CD4-positive, alpha-beta T cell treated with Interleukin-17A for 1 hour (primary cell): ENCODE results near the gene NR2F1-AS1.

ENCODE experiments used
- DNase-seq: peaks from one replicate; pipeline ENCODE4 v3.0.0-alpha.2; 2020

Gene NR2F1-AS1

GRCh38 chr5:93589152-93589828, 8.3 kb upstream of the NR2F1-AS1 start:
- no peak for DNase-seq

GRCh38 chr5:93588352-93589151, 7.5 kb upstream of the NR2F1-AS1 start:
- no peak for DNase-seq

DNA sequence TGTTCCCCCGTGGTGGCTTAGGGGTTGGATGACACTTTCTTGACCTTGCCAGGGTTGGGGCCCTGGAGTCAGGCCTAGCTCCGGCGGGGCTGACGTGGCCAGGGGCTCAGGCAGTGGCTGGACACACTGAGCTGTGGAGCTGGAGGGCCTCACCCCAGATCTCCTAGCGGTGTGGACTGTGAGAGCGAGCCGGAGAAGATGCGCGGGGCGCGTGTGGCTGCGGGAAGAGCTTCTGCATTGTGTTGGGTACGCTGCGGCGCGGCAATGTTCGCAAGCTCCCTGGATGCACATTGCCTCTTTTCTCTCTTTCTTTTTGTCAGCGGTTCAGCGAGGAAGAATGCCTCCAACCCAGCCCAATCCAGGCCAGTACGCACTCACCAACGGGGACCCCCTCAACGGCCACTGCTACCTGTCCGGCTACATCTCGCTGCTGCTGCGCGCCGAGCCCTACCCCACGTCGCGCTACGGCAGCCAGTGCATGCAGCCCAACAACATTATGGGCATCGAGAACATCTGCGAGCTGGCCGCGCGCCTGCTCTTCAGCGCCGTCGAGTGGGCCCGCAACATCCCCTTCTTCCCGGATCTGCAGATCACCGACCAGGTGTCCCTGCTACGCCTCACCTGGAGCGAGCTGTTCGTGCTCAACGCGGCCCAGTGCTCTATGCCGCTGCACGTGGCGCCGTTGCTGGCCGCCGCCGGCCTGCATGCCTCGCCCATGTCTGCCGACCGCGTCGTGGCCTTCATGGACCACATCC, 6.8 kb upstream of the NR2F1-AS1 start:
- no peak for DNase-seq

DNA sequence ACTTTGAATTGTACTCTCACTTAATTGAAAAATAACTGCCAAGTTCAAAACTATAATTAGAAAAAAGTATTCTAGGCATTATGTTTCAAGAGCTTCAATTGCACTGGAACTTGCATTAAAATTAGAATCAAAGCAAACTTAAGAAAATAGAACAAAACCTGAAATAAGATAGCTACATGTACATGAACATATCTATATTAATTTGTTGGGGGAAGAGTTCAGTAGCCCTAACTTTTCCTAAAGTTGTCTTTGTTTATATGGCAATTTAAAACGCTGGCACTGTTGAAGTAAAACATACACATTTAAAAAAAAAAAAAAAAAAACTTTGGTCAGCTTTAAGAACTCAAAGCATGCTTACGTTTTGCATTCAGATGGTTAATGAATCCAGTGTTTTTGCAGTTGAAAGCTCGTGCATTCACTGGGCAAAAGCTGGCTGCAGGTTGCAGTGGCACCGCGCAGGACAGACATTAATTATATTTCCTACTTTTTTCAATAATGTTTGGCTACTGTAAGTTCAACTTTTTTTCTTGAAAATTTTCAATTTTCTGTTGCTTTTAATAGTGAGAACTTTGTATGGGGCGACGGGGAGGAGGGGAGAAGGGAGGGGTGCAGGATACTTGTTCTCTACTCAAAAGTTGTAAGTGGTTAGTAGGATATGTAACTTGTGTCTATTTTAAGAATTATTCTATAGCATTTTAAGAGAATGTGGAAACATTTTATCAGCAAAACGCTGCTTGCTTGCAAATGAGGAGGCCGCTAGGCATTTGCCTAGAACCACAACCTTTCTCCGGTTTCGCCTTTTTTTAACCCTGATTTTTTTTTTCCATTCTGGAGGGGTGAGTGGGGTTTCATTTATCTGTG, 5.9 kb upstream of the NR2F1-AS1 start:
- no peak for DNase-seq

- no peak for DNase-seq
Observed at GRCh38 chr5:93585767-93586385, 4.9 kb upstream of the NR2F1-AS1 start.

DNA sequence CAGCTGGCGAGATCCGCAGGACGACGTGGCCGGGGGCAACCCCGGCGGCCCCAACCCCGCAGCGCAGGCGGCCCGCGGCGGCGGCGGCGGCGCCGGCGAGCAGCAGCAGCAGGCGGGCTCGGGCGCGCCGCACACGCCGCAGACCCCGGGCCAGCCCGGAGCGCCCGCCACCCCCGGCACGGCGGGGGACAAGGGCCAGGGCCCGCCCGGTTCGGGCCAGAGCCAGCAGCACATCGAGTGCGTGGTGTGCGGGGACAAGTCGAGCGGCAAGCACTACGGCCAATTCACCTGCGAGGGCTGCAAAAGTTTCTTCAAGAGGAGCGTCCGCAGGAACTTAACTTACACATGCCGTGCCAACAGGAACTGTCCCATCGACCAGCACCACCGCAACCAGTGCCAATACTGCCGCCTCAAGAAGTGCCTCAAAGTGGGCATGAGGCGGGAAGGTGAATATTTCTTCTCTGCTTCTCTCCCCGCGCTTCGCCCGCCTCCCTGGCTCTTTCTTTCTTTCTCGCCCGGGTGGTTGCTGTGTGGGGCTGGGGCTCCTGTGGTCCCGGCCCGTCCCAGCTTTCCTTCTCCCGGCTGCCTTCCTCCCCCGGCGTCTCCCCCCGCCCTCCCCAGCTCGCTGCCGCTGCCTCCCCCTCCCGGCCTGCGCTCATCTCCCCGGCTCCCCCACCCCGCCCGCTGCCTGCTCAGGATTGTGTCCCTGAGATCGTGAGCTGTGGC, 4.2 kb upstream of the NR2F1-AS1 start:
- no peak for DNase-seq

DNA sequence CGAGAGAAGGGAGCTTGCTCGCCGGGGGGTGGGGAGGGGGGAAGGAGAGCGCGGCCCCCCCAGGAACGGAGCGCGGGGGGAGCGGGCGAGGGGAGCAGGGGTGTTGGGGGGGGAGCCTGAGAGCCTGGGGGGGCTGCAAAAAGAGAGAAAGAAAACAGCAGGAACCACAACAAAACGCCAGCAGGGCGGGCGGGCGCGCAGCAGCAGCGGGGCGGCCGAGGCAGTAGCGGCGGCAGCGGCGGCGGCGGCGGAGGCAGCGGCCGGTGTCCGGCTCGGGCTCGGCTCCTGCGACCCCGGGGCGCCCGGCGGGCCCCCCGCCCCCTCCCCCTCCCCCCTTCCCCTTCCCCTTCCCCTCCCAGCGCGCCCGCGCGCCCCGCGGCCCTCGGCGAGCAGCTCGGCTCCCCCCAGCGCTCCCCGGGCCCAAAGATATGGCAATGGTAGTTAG, 3.6 kb upstream of the NR2F1-AS1 start:
- DNase-seq, result no peak

DNA sequence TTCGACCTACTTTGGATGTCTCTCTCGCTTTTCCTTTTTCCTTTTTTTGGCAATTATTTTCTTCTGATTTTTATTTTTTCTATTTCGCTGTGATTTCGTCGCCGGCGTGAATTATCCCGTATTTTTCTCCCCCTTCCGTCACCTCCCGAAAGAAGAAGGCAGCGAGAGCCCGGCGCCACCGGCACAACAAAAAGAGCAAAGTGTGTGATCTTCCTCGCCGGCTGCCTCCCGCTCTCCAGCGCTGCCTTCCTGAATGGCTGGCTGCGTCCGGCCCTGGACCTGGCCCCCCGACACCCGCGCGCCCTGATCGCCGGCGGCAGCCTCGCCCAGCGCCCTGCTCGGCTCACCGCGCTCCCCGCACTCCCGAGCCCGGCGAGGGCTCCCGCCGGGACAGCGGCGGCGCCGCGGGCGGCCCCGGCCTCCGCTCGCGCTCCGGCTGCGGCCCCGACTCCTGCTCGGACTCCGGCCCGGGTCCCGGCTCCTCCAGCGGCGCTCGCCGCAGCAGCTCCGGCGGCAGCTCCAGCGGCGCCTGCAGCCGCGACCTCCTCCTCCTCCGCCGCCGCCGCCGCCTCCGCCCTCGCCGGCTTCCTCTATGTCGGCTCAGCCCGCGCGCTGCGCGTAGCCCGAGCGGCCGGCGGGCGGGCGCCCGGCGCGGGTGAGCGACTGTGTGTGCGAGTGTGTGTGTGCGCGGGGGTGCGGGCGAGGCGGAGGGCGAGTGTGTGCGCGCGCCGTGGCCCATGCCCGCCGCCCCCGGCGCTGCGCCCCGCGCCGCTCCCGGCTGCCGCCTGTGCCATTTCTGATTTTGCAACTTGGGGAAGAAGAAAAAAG, 3.0 kb upstream of the NR2F1-AS1 start:
- DNase-seq, result peak; percentile 35

GRCh38 chr5:93583439-93583767, 2.4 kb upstream of the NR2F1-AS1 start:
- DNase-seq, result no peak

- DNase-seq, result no peak
Observed at GRCh38 chr5:93582677-93583438, 1.8 kb upstream of the NR2F1-AS1 start, which contains the start of gene NR2F1. Gene NR2F1 (plus strand): TSS chr5:93583222. CDS start chr5:93585024, 1,802 bp downstream.

GRCh38 chr5:93582167-93582462, 1.1 kb upstream of the NR2F1-AS1 start:
- DNase-seq, result no peak

DNA sequence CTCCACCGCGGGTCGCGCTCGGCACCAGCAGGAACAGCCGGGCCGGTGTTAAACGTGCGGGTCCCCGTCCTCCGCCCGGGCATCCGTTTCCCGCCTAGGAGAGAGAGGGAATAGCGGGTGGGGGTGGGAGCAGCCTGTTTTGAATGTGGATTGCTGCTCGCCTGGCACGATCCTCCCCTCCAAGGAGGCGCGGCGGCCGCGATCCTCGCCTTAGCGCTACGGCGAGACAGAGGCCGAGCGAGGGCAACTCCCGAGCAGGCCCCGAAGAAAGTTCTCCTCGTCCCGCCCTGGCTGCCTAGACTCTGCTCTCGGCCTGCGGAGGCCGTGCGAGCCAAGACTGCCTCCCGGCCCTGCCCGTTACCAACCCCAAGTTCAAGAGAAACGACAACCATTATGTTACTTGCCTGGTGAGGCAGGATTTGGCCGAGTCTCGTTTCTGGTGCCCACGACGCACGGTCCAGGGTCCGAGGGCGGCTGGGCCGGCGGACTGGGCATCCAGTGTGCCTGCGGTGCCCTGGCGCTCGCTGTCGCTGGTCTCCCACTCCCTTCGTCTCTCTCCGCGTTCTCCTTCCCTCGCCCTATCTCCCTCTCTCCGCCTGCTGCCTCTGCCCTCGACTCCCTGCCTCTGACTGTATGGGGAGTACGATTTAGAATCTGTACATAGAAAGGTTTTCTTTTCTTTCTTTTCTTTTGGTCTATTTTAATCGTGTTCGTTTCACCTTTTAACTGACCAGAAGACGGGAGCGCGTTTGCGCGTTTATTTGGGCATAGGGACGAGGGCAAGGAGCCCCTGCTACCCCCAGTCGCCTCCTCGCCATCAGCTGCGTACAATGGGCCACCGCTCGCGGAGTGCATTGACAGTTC, 724 bp downstream of the NR2F1-AS1 start:
- no peak for DNase-seq

DNA sequence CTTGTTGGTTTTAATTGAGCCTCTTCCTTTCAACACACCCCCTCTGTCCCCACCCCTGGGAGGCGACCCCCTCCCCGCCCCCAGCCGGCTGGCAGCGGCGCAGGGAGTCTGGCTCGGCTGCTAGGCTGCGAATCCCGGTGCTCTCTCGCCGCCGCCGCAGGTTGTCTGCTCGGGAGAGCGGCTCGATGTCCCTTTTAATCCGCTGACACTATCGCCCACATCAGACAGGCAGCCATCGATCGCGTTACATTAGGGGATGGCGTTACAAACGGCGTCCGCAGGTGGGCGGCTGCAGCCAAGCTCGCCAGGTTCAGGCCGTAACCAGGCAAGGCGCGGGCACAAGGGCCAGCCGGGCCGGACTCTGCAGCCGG, 1.3 kb downstream of the NR2F1-AS1 start:
- no peak for DNase-seq

- no peak for DNase-seq
Observed at GRCh38 chr5:93578813-93579691, 2.0 kb downstream of the NR2F1-AS1 start.

GRCh38 chr5:93577854-93578812, 2.9 kb downstream of the NR2F1-AS1 start:
- no peak for DNase-seq

DNA sequence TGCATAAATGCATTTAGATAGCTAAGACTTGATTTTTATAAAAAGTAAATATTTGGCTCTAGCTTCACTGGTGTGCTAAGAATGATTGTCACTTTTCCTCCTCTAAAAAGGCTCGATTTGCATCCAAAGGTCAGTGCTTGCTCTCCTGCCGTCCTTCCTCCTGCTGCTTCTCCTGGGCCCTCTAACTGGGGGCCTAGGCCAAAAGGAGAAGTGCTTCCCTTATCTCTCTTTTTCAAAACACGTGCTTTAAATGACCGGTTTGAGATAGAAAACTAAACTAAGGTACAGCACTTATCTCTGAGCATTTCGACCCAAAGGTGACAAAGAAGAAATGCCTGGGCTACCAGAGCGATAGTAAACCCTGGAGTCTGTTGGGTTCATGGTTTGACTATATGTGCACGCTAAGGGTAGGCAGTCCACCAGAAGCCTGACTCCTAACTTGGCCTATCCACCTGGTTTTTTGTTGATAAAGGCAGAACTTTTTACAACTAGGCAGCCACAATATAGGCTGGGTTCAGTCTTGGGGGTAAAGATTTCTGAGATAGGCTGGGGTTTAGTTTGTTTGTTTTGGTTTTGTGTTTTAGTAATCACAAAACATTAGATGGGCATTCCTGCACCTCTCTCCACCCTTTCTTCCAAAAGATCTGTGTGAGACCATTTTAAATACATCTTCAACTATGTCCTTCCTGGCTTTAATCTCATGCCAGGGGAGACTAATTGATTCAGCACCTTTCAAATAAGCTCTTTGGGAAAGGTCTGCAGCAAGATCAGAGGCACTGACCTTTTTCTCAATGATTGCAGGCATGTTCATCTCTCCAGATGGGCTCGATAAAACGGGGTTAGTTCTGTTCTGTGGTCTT, 3.8 kb downstream of the NR2F1-AS1 start:
- no peak for DNase-seq
